ENCODE data around the gene AJAP1. TPM values are rescaled to one million over a fixed set of nuclear protein-coding genes. Genes with fewer than 3 reads are reported as not detected.

AJAP1 gene
- total and polyA plus RNA-seq, 2 of the 13 experiments (the other 11 are each of a cell fraction or from before 2014, with no cell fraction given) = not detected

- in situ Hi-C loops (cut with HindIII; ENCODE audit: extremely low pct_ligation_motif_present, low pct_unique_long_range_greater_than_20kb) = no loop called here
- CTCF ChIA-PET (ENCODE audit: low intra/inter-chr PET ratio, low total read pairs) = no interaction called here
Observed at GRCh38 chr1:4761324-4761723, 106.9 kb downstream of the AJAP1 start.

More at GRCh38 chr1:4761324-4761723, 106.9 kb downstream of the AJAP1 start:
- no peak overlapping the region for H3K27ac ChIP-seq (ENCODE audit: extremely low read length, insufficient read depth, low read length)
- H3K4me2 ChIP-seq (ENCODE audit: low read depth, low read length) = no peak overlapping the region
- H3K27me3 ChIP-seq (ENCODE audit: control insufficient read depth in 1 of 2, insufficient read depth in 2 of 2, low read length in 2 of 2) = 0 out of 5 replicates have a peak, but pooled peaks cover 0 to 3% of the 10 kb centered on the region in 2 experiments
- no peak overlapping the region for H3K4me3 ChIP-seq (replicated peaks in 1 of 3; ENCODE audit: insufficient read depth in 1 of 3, low read depth in 2 of 3, low read length in 3 of 3)
- no peaks in the 10 kb centered on the region for H4K20me1 ChIP-seq (ENCODE audit: insufficient read depth, low read length)
- H2AFZ ChIP-seq (ENCODE audit: low read length) = no peak overlapping the region
- DNase-seq (ENCODE audit: low spot score) = no peak
- no peaks in the 10 kb centered on the region for H3K4me1 ChIP-seq (ENCODE audit: insufficient read depth, low read length)
- no peak overlapping the region for H3K9ac ChIP-seq (ENCODE audit: insufficient read depth, low read depth, low read length)
- intact Hi-C loops (cut with micrococcal nuclease; ENCODE audit: unreplicated experiment) = no loop called here
- WGBS (ENCODE audit: low lambda C conversion rate) = 17% methylated on average over 5 of the region's 5 CpGs
- TF ChIP-seq ZZZ3 (CRISPR knock-in tag; IDR thresholded peaks at IDR 0.05; ENCODE audit: borderline replicate concordance) (no peak), ZHX2 (IDR thresholded peaks at IDR 0.05; ENCODE audit: low read depth) (no peak), ZHX2 (CRISPR knock-in tag; IDR thresholded peaks at IDR 0.05; ENCODE audit: borderline replicate concordance) (no peak), ZNF598 (CRISPR knock-in tag; IDR thresholded peaks at IDR 0.05; ENCODE audit: borderline replicate concordance) (no peak), ZNF639 (CRISPR knock-in tag; conservative IDR thresholded peaks at IDR 0.05) (no peak), LRRFIP1 (CRISPR knock-in tag; conservative IDR thresholded peaks at IDR 0.05) (no peak), NFRKB (IDR thresholded peaks at IDR 0.05) (no peak), HOMEZ (CRISPR knock-in tag; IDR thresholded peaks at IDR 0.05; ENCODE audit: low read depth) (no peak), ZBTB7B (CRISPR knock-in tag; IDR thresholded peaks at IDR 0.05) (no peak), ZNF121 (CRISPR knock-in tag; IDR thresholded peaks at IDR 0.05) (no peak), EEA1 (CRISPR knock-in tag; IDR thresholded peaks at IDR 0.05; ENCODE audit: borderline replicate concordance) (no peak)
- no peak for ATAC-seq
- no peaks in the 10 kb centered on the region for H3K36me3 ChIP-seq (replicated peaks in 1 of 2; ENCODE audit: control insufficient read depth in 1 of 2, insufficient read depth in 2 of 2, low read length in 2 of 2)
- FAIRE-seq = no peak
- peaks cover 9% of the 10 kb centered on the region; the same call in 1 of the 2 replicates for H3K9me3 ChIP-seq (ENCODE audit: low read length)
- POLR2A ChIA-PET = no interaction called here
- H3K79me2 ChIP-seq (ENCODE audit: insufficient read depth, low read length) = no peaks in the 10 kb centered on the region
- BruUV-seq (replicated peaks) = no TSS peak
